HFFc6 (cell line): ENCODE measurements around the gene NECAB3. TPM values are rescaled to one million over a fixed set of nuclear protein-coding genes. Genes with fewer than 3 reads are reported as not detected.

Source experiments
- DNase-seq: peaks from one replicate; pipeline ENCODE4 v3.0.0-alpha.2; 2018
- H3K27ac Mint-ChIP-seq: 2 replicates; pipeline ENCODE4 v1.8.0; 2020; ENCODE audit warnings: mild to moderate bottlenecking, mixed read lengths
- H3K27me3 Mint-ChIP-seq: 2 replicates; pipeline ENCODE4 v1.8.0; 2021; ENCODE audit warnings: mild to moderate bottlenecking, moderate library complexity, mixed read lengths; ENCODE audit not compliant: insufficient read depth
- H3K36me3 Mint-ChIP-seq: 2 replicates; pipeline ENCODE4 v1.8.0; 2021; ENCODE audit warnings: low read depth, mixed read lengths
- H3K4me1 Mint-ChIP-seq: 2 replicates; pipeline ENCODE4 v1.8.0; 2020; ENCODE audit warnings: low read depth, mixed read lengths
- H3K4me3 Mint-ChIP-seq: 2 replicates; pipeline ENCODE4 v1.8.0; 2020; ENCODE audit warnings: mild to moderate bottlenecking, moderate library complexity, mixed read lengths
- H3K9me3 Mint-ChIP-seq: 2 replicates; pipeline ENCODE4 v1.8.0; 2020; ENCODE audit warnings: mild to moderate bottlenecking, mixed read lengths
- total RNA-seq, 6 experiments: library from RNA; stranded (reverse); fragmentation: NEBNext Ultra II Directional; extraction: Animal tissue kit (Norgen Biotek cat#: 25700); gene quantifications; 2 replicates in 1 of 6; 3 replicates in 5 of 6; pipeline ENCODE4 v1.2.3, GENCODE V29; 2021
- TF ChIP-seq, protein P1 (sequence below): fragments of 200-600 bp; sonication (generic); IDR thresholded peaks from 2 replicates; pipeline ENCODE4 v1.5.0; 2021; ENCODE audit warnings: antibody characterized with exemption, mild to moderate bottlenecking

The NECAB3 gene
- total RNA-seq, 6 experiments from 2014 or later: 24.9 to 30.0 (median 27.0) TPM

DNA sequence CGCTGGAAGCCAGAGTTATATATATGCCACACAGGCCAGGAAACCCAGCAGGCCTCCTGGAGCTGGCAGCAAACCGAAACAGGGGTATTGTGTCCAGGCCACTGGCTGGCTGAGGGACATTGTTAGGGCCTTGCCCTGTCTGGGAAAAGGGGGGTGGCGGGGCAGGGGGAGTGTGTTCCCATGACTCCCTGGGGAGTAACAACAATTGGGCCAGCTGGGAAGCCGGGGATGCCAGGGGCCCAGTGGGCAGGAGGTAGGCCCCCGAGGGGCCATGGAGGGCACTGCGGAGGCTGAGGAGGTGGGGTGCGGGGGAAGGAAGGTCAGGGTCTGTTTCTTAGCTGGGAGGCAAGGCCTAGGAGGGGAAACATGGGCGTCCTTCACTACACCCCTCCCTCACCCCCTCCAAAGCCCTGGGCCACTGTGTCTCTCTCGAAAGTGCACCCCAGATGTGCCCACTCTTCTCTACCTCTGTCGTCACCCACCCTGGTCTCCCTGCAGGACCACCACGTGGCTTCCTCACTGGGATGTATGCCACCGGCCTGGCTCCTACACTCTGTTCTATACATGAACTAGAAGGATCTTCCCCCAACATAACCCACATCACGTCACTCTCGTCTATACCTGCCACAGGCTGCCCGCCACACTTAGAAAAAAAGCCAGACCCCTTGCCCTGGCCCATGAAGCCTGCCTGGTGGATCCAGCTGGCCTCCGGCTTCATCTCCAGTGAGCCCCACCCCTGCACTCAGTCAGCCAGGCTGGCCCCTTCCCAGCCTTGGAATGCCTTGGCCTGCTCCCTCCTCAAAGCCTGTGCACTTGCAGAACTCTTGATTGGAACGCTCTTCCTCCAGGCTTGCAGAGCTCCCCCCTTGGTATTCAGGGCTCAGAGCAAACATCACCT, 19.8 kb upstream of the NECAB3 start:
- H3K27me3 Mint-ChIP-seq: no peaks in the 10 kb centered on the region; the same call in 1 of the 2 replicates
- H3K27ac Mint-ChIP-seq: no peak overlapping the region
- TF ChIP-seq, protein P1, sequence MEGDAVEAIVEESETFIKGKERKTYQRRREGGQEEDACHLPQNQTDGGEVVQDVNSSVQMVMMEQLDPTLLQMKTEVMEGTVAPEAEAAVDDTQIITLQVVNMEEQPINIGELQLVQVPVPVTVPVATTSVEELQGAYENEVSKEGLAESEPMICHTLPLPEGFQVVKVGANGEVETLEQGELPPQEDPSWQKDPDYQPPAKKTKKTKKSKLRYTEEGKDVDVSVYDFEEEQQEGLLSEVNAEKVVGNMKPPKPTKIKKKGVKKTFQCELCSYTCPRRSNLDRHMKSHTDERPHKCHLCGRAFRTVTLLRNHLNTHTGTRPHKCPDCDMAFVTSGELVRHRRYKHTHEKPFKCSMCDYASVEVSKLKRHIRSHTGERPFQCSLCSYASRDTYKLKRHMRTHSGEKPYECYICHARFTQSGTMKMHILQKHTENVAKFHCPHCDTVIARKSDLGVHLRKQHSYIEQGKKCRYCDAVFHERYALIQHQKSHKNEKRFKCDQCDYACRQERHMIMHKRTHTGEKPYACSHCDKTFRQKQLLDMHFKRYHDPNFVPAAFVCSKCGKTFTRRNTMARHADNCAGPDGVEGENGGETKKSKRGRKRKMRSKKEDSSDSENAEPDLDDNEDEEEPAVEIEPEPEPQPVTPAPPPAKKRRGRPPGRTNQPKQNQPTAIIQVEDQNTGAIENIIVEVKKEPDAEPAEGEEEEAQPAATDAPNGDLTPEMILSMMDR: no peak
- no peak for DNase-seq
- peaks cover 19% of the 10 kb centered on the region for H3K4me1 Mint-ChIP-seq
- H3K36me3 Mint-ChIP-seq: no peaks in the 10 kb centered on the region
- H3K4me3 Mint-ChIP-seq: no peak overlapping the region
- no peaks in the 10 kb centered on the region for H3K9me3 Mint-ChIP-seq

DNA sequence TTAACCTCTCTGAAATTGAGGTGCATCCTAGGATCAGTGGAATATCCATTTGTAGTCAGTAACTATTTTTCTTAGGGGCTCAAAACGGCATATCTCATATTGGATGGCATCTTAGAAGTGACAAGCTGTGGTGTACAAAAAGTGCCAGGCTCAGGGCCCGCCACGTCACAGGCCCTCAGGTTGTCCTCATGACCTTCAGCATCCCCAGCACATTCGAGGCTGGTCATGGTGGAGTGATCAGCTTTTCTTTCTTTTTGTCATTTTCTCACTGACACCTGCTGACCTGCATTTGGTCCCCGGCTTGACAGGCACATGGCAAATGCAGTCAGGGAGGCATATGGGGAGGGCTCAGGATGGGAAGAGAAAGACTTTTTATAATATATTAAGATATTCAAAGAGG, 19.1 kb upstream of the NECAB3 start:
- no peak for DNase-seq

DNA sequence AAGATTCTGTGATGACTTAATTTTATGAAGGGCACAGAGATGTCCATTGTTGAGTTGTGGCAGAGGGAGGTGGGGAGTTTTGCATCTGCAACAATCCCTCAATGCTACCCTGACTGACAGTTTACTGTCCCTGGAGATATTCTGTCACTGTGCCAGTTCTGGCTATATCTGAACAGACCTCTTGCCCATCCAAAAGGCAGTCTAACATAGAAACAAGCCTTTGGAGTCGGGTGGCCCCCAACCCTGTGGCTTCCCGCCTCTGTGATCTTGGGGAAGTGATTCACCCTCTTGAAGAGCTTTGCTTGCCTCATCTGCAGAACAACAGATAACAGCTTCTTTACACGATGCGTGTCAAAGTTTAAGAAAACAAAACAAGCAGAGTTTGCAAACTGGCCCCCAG, 15.7 kb upstream of the NECAB3 start:
- TF ChIP-seq, protein P1: no peak
- no peaks in the 10 kb centered on the region; the same call in 1 of the 2 replicates for H3K27me3 Mint-ChIP-seq
- H3K9me3 Mint-ChIP-seq: no peaks in the 10 kb centered on the region
- peaks cover 22% of the 10 kb centered on the region for H3K4me1 Mint-ChIP-seq
- no peaks in the 10 kb centered on the region for H3K36me3 Mint-ChIP-seq
- no peak overlapping the region for H3K27ac Mint-ChIP-seq
- H3K4me3 Mint-ChIP-seq: no peak overlapping the region
- no peak for DNase-seq

More for the DNA sequence above, 19.1 kb upstream of the NECAB3 start:
- Mint-ChIP-seq H3K27ac (no peak overlapping the region), H3K36me3 (no peaks in the 10 kb centered on the region), H3K9me3 (no peaks in the 10 kb centered on the region), H3K27me3 (no peaks in the 10 kb centered on the region; the same call in 1 of the 2 replicates), H3K4me3 (no peak overlapping the region), H3K4me1 (peaks cover 19% of the 10 kb centered on the region)
- TF ChIP-seq, protein P1: no peak

DNA sequence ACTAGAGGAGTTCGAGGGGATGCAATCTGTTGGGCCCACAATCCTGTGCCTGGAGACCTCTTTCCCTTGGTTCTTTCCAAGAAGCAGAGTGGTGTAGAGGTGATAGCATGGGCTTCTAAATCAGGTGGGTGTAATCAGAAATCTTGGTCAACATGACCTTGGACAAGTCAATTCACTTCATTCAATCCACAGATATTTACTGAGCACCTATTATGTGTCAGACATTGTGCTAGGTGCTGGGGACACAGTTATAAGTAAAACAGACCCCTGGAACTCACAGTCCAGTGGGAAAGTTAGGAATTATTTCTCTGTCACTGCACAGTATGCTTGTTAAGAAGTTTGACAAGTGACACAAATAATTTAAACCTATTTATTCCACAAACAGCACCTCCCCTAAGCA, 15.3 kb upstream of the NECAB3 start:
- Mint-ChIP-seq H3K27me3 (peaks cover 3% of the 10 kb centered on the region), H3K27ac (no peak overlapping the region), H3K9me3 (no peaks in the 10 kb centered on the region), H3K4me1 (peaks cover 26% of the 10 kb centered on the region), H3K4me3 (no peak overlapping the region), H3K36me3 (no peaks in the 10 kb centered on the region)
- TF ChIP-seq, protein P1: no peak
- DNase-seq: no peak

DNA sequence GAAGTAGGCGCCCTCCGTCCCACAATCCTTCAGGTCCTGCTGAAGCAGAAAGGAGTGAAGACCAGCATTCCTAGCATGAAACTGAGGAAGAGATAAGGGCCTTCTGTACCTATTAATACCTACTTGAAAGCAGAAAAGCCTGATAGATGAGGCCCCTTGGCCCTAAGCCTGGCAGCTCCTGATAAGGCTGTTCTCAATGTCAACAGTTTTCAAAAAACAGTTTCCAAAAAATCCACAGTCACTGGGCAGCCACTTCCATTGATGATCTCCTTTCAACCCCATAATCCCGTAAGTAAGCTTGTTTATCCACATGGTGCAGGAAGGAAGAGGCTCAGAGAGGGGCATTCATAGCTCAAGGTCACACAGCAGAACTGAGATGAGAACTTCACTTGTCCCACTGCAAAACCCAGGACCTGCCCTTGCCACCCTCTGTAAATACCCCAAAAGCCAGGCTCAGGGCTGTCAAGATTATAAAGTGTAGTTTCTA, 14.8 kb upstream of the NECAB3 start:
- TF ChIP-seq, protein P1: no peak
- DNase-seq: no peak
- H3K9me3 Mint-ChIP-seq: no peaks in the 10 kb centered on the region
- peaks cover 31% of the 10 kb centered on the region for H3K4me1 Mint-ChIP-seq
- no peaks in the 10 kb centered on the region for H3K36me3 Mint-ChIP-seq
- no peak overlapping the region for H3K4me3 Mint-ChIP-seq
- H3K27ac Mint-ChIP-seq: no peak overlapping the region
- peaks cover 3% of the 10 kb centered on the region for H3K27me3 Mint-ChIP-seq
